Endodermal cell (in vitro differentiated cells): ENCODE measurements around the gene JADE2. TPM values are rescaled to one million over a fixed set of nuclear protein-coding genes. Genes with fewer than 3 reads are reported as not detected.
"Not testable (repeated sequence)": the region's sequence is repeated elsewhere in the genome, so short reads cannot be mapped to it uniquely, and the experiment has no call there.

Source experiments
- DNase-seq: peaks from one replicate; pipeline ENCODE4 v3.0.0-alpha.2; 2017
- H3K27ac ChIP-seq: 2 replicates; pipeline ENCODE4 v1.5.1; 2013; ENCODE audit warnings: mild to moderate bottlenecking, low read depth, low read length, moderate library complexity
- H3K27me3 ChIP-seq: 2 replicates; pipeline ENCODE4 v1.6.1; 2013; ENCODE audit warnings: mild to moderate bottlenecking, low read length, moderate library complexity; ENCODE audit not compliant: insufficient read depth, control insufficient read depth, poor library complexity, severe bottlenecking
- H3K36me3 ChIP-seq: 2 replicates; pipeline ENCODE4 v1.7.0; 2013; ENCODE audit warnings: mild to moderate bottlenecking, low read length, moderate library complexity; ENCODE audit not compliant: control insufficient read depth, insufficient read depth
- H3K4me1 ChIP-seq: one replicate; pipeline ENCODE4 v1.7.0; 2013; ENCODE audit warnings: low read length; ENCODE audit not compliant: control insufficient read depth, insufficient read depth
- H3K4me3 ChIP-seq: 2 replicates; pipeline ENCODE4 v1.5.1; 2013; ENCODE audit warnings: mild to moderate bottlenecking, low read length, moderate library complexity
- H3K9ac ChIP-seq: 2 replicates; pipeline ENCODE4 v1.6.1; 2013; ENCODE audit warnings: mild to moderate bottlenecking, low read length, moderate library complexity; ENCODE audit not compliant: poor library complexity, severe bottlenecking; ENCODE audit errors: extremely low read depth
- H3K9me3 ChIP-seq: 2 replicates; pipeline ENCODE4 v1.6.1; 2013; ENCODE audit warnings: mild to moderate bottlenecking, low read length, moderate library complexity; ENCODE audit not compliant: control insufficient read depth
- H3K27ac Mint-ChIP-seq: 2 replicates; pipeline ENCODE4 v1.8.0; 2020; ENCODE audit warnings: mixed read lengths
- H3K27me3 Mint-ChIP-seq: 2 replicates; pipeline ENCODE4 v1.8.0; 2021; ENCODE audit warnings: mild to moderate bottlenecking, mixed read lengths; ENCODE audit not compliant: insufficient read depth
- H3K36me3 Mint-ChIP-seq: 2 replicates; pipeline ENCODE4 v1.8.0; 2020; ENCODE audit warnings: low read depth, mixed read lengths
- H3K4me1 Mint-ChIP-seq: 2 replicates; pipeline ENCODE4 v1.8.0; 2020; ENCODE audit warnings: mixed read lengths
- H3K4me3 Mint-ChIP-seq: 2 replicates; pipeline ENCODE4 v1.8.0; 2020; ENCODE audit warnings: mild to moderate bottlenecking, moderate library complexity, mixed read lengths
- H3K9me3 Mint-ChIP-seq: 2 replicates; pipeline ENCODE4 v1.8.0; 2020; ENCODE audit warnings: mild to moderate bottlenecking, mixed read lengths
- CTCF ChIP-seq: fragments of 200-600 bp; sonication (generic); conservative IDR thresholded peaks from 2 replicates; pipeline ENCODE4 v1.5.0; 2021; ENCODE audit warnings: antibody characterized with exemption, mild to moderate bottlenecking
- WGBS, 2 experiments: methylation state at CpG; one replicate each; pipeline versions ENCODE4 v1.1.5 to v1.1.7; 2013; ENCODE audit warnings: missing lambda C conversion rate in 2 of 2, mixed read lengths in 1 of 2; ENCODE audit not compliant: insufficient coverage in 1 of 2, insufficient read length in 1 of 2; 5-methylcytosine and 5-hydroxymethylcytosine counted together
- total RNA-seq, 2 donors: library from RNA; stranded (reverse); fragmentation: NEBNext Ultra II Directional in 1 of 2; extraction: Animal tissue kit (Norgen Biotek cat#: 25700) in 1 of 2; gene quantifications; 2 replicates in 1 of 2; 3 replicates in 1 of 2; pipeline ENCODE4 v1.2.1, GENCODE V29; 2021

The JADE2 gene
- total RNA-seq, 2 donors from 2014 or later = 33.9 to 51.9 TPM

GRCh38 chr5:134511796-134512660, 13.4 kb upstream of the JADE2 start:
- peak overlapping the region; percentile 16 for H3K4me3 ChIP-seq
- no peaks in the 10 kb centered on the region for H3K27me3 Mint-ChIP-seq
- no peaks in the 10 kb centered on the region for H3K36me3 Mint-ChIP-seq
- no peaks in the 10 kb centered on the region for H3K9me3 Mint-ChIP-seq
- DNase-seq = peak; percentile 94
- H3K4me1 ChIP-seq = peaks cover 12% of the 10 kb centered on the region
- H3K27ac Mint-ChIP-seq = peak overlapping the region; percentile 99
- H3K9ac ChIP-seq = peak overlapping the region; percentile 64
- peak; percentile 80 for TF ChIP-seq CTCF
- H3K9me3 ChIP-seq = no peaks in the 10 kb centered on the region
- peak overlapping the region; percentile 4 for H3K27ac ChIP-seq
- peaks cover 25% of the 10 kb centered on the region for H3K4me1 Mint-ChIP-seq
- no peaks in the 10 kb centered on the region for H3K27me3 ChIP-seq
- peak overlapping the region; percentile 19 for H3K4me3 Mint-ChIP-seq
- no peaks in the 10 kb centered on the region for H3K36me3 ChIP-seq
- 50 to 51% methylated on average over 6 to 7 of the region's 7 CpGs for WGBS, 2 experiments

DNA sequence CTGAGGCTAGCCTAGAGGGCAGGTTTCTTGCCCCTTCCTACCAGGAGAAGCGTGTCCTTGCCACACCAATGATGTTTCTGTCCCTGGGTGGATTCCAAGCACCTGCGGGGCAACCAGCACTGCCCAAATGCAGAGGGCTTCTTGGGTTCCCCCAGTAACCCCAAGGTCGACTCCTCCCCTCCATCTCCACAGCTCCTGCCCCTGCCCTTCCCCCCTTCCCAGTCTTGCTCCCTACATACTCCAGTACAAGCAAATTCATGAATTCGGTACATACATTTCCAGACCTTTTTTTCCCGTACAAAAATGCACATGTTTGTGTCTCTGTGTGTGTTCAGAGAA, 12.8 kb upstream of the JADE2 start:
- Histone ChIP-seq H3K36me3 (no peaks in the 10 kb centered on the region), H3K9me3 (no peaks in the 10 kb centered on the region), H3K4me3 (no peak overlapping the region), H3K9ac (peak overlapping the region; percentile 64), H3K27me3 (no peaks in the 10 kb centered on the region), H3K27ac (peak overlapping the region; percentile 4), H3K4me1 (peaks cover 12% of the 10 kb centered on the region)
- H3K4me1 Mint-ChIP-seq = peaks cover 22% of the 10 kb centered on the region
- peak overlapping the region; percentile 99 for H3K27ac Mint-ChIP-seq
- no peaks in the 10 kb centered on the region for H3K27me3 Mint-ChIP-seq
- H3K9me3 Mint-ChIP-seq = no peaks in the 10 kb centered on the region
- WGBS, 2 experiments = 80 to 87% methylated on average over 1 to 5 of the region's 5 CpGs
- no peak for TF ChIP-seq CTCF
- DNase-seq = no peak
- no peaks in the 10 kb centered on the region for H3K36me3 Mint-ChIP-seq
- H3K4me3 Mint-ChIP-seq = no peak overlapping the region

- TF ChIP-seq CTCF = no peak
- Histone ChIP-seq H3K27me3 (no peaks in the 10 kb centered on the region), H3K9ac (no peak overlapping the region), H3K4me1 (peaks cover 12% of the 10 kb centered on the region), H3K36me3 (no peaks in the 10 kb centered on the region), H3K27ac (no peak overlapping the region), H3K4me3 (no peak overlapping the region), H3K9me3 (no peaks in the 10 kb centered on the region)
- Mint-ChIP-seq H3K27me3 (no peaks in the 10 kb centered on the region), H3K4me1 (peaks cover 20% of the 10 kb centered on the region), H3K4me3 (no peak overlapping the region), H3K36me3 (no peaks in the 10 kb centered on the region), H3K9me3 (no peaks in the 10 kb centered on the region), H3K27ac (no peak overlapping the region)
- 88 to 91% methylated on average over 4 to 5 of the region's 5 CpGs for WGBS, 2 experiments
- no peak for DNase-seq
Observed at GRCh38 chr5:134515801-134516200, 9.7 kb upstream of the JADE2 start.

DNA sequence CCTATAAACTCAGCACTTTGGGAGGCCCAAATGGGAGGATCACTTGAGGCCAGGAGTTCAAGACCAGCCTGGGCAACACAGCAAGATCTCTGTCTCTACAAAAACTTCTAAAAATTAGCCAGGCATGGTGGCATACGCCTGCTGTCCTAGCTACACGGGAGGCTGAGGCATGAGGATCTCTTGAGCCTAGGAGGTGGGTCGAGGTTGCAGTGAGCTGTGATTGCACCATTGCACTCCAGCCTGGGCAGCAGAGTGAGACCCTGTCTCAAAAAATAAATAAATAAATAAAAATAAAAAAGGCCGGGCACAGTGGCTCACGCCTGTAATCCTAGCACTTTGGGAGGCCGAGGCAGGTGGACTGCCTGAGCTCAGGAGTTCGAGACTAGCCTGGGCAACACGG, 8.5 kb upstream of the JADE2 start:
- not testable (repeated sequence) for H3K9me3 Mint-ChIP-seq, H3K4me3 ChIP-seq, H3K27me3 Mint-ChIP-seq, DNase-seq, H3K36me3 Mint-ChIP-seq, H3K4me1 Mint-ChIP-seq, H3K9me3 ChIP-seq, H3K36me3 ChIP-seq, H3K4me1 ChIP-seq, H3K9ac ChIP-seq, H3K27me3 ChIP-seq, H3K4me3 Mint-ChIP-seq, H3K27ac Mint-ChIP-seq, H3K27ac ChIP-seq
- 54 to 85% methylated on average over 4 to 8 of the region's 8 CpGs for WGBS, 2 experiments
